Measurements from ENCODE around the gene TXNRD1.

DNA sequence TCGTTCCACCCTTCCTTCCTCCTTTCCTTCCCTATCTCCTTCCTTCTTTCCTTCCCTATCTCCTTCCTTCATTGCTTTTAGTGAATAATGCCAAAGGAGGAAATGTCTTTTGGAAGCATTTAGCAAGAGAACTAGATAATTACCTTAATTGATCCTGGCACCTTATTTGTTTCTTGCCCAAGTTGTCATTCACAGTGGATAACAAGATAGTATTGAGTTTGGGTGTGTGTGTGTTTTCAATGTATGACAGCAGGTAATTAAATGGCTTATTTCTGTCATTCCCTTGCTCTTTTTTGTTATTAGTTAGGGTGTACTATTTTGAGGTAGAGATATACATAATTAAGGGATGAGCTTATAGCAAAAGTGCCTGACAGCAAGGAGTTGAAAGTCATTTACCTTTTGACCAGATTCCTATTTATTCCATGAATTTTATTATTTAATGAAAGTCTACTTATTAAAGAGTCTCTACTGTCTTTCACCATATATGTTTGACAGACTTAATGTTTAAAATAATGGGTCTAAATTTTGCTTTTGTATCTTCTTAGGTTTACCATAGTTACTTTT, 118.2 kb downstream of the TXNRD1 start:
- TF ChIP-seq SP1 (IDR thresholded peaks at IDR 0.05; ENCODE audit: low read depth, low read length) = no peak
- no peak for TF ChIP-seq SUZ12 (IDR thresholded peaks at IDR 0.05; ENCODE audit: low read length)

All from H1 (cell line).